Suprapubic skin (tissue), 3 donors: ENCODE results near the gene CDK12.

Experiments
- CTCF ChIP-seq, 2 donors: fragments of 200-600 bp in 1 of 2; fragments of 450-650 bp in 1 of 2; sonication (generic) in 1 of 2; IDR thresholded peaks; one replicate each; pipeline ENCODE4 v1.5.1; 2016 to 2019; ENCODE audit warnings: antibody characterized with exemption in 2 of 2, mild to moderate bottlenecking in 1 of 2, moderate library complexity in 1 of 2
- EP300 ChIP-seq: sonication (generic); formaldehyde crosslinking; IDR thresholded peaks from one replicate; pipeline ENCODE4 v1.6.1; 2017; ENCODE audit warnings: antibody characterized with exemption

- TF ChIP-seq CTCF (IDR thresholded peaks at IDR 0.05) (no peak), EP300 (no peak)
These were observed 5.4 kb upstream of the CDK12 start for GRCh38 chr17:39455919-39456318.
